HG03558 (cell line): ENCODE measurements around the gene PLEKHA4.
A peak's percentile ranks its signal among the peaks of the same experiment; 100 is the strongest.
"Not testable (repeated sequence)": the region's sequence is repeated elsewhere in the genome, so short reads cannot be mapped to it uniquely, and the experiment has no call there.

Experiments
- ATAC-seq: cut with Tn5 transposase; IDR thresholded peaks from one replicate; pipeline ENCODE4 v1.9.1; 2021; ENCODE audit warnings: moderate number of reproducible peaks; ENCODE audit not compliant: unreplicated experiment; ENCODE audit errors: extremely low read depth

PLEKHA4 gene

GRCh38 chr19:48868114-48868886, at the start of gene PLEKHA4:
TSS of gene PLEKHA4 (minus strand) at chr19:48868617. CDS start at chr19:48867620, 997 bp downstream.
- no peak for ATAC-seq

- ATAC-seq: no peak
Measured at GRCh38 chr19:48918071-48918470, 49.7 kb upstream of the PLEKHA4 start.

- no peak for ATAC-seq
Measured at GRCh38 chr19:48915757-48916156, 47.3 kb upstream of the PLEKHA4 start.

DNA sequence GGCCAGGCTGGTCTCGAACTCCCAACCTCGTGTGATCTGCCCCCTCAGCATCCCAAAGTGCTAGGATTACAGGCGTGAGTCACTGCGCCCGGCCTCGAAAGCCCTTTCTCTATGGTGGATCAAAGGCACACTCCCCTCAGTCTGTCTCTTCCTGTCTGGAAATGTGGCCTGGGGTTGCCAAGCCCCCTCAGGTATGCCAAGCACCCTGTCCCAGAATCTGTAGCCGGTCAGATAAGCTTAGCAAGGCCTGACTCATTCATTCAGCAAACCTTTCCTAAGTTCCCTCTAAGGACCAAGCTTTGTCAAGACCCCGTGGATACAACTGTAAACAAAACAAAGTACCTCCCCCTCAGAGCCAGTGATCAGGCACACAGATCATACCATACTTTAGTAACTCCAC, 45.8 kb upstream of the PLEKHA4 start:
- ATAC-seq: no peak

- ATAC-seq: no peak
Measured at GRCh38 chr19:48913114-48913889, 44.9 kb upstream of the PLEKHA4 start.

DNA sequence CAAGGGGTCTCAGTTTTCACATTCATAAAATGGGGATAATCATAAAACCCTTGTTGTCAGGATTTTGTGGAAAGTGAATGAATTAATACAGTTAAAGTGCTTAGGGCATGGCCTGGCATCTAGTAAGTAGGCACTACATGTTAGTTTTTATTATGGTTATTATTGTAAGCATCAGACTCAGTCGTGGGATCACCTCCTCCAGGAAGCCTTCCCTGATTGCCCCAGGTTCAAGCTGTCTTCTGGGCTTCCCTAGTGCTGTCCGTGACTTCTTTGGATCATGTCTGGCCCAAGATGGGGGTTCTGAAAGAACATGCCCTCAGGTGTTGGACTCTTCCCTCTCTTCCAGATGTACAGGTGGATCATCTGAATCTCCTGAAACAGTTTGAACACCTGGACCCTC, 42.4 kb upstream of the PLEKHA4 start:
- ATAC-seq: no peak

GRCh38 chr19:48909424-48910077, 41.1 kb upstream of the PLEKHA4 start:
- ATAC-seq: not testable (repeated sequence)

DNA sequence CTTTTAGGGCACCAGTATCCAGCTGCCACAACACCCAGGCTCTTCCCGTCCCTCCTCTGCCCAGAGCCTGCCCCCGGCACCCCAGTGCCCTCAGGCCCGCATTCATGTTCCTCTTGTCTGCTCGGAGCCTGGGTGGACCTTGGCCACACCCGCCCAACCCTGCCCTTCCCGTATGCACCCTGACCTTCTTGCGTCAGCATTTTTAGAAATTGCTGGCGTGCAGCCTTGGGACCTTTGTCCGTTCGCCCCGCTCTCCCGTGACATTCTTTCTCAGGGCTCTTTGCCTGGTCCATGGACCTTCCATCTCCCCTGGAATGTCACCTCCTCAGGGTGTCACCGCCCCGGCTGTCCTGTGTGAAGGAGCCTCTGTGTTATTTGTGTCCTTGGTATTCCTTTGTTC, 39.3 kb upstream of the PLEKHA4 start:
- ATAC-seq: no peak

- ATAC-seq: no peak
Measured at GRCh38 chr19:48906324-48906723, 37.9 kb upstream of the PLEKHA4 start.

DNA sequence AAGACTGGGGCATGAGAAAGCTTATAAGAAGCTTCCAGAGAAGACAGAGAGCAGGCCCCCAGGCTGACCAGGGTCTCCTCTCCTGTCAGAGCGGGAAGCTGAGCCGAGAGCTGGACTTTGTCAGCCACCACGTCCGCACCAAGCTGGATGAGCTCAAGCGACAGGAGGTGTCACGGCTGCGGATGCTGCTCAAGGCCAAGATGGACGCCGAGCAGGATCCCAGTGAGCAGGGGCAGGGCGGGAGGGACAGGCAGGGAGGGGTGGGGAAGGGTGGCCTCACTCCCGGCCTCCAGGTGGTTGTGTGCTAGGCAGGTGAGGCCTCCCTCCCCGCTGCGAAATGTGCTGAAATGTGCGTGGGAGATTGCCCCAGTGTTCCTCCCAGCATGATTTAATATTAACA, 37.2 kb upstream of the PLEKHA4 start:
- ATAC-seq: no peak

GRCh38 chr19:48903788-48904187, 35.4 kb upstream of the PLEKHA4 start:
- ATAC-seq: not testable (repeated sequence)

DNA sequence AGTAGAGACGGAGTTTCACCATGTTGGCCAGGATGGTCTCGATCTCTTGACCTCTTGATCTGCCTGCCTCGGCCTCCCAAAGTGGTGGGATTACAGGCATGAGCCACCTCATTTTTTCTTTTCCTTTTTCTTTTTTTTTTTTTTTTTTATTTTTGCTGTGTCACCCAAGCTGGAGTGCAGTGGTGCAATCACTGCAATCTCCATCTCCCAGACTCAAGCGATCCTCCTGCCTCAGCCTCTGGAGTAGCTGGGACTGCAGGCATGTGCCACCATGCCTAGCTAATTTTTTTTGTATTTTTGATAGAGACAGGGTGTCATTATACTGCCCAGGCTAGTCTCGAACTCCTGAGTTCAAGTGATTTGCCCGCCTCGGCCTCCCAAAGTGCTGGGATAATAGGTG, 33.9 kb upstream of the PLEKHA4 start:
- not testable (repeated sequence) for ATAC-seq

DNA sequence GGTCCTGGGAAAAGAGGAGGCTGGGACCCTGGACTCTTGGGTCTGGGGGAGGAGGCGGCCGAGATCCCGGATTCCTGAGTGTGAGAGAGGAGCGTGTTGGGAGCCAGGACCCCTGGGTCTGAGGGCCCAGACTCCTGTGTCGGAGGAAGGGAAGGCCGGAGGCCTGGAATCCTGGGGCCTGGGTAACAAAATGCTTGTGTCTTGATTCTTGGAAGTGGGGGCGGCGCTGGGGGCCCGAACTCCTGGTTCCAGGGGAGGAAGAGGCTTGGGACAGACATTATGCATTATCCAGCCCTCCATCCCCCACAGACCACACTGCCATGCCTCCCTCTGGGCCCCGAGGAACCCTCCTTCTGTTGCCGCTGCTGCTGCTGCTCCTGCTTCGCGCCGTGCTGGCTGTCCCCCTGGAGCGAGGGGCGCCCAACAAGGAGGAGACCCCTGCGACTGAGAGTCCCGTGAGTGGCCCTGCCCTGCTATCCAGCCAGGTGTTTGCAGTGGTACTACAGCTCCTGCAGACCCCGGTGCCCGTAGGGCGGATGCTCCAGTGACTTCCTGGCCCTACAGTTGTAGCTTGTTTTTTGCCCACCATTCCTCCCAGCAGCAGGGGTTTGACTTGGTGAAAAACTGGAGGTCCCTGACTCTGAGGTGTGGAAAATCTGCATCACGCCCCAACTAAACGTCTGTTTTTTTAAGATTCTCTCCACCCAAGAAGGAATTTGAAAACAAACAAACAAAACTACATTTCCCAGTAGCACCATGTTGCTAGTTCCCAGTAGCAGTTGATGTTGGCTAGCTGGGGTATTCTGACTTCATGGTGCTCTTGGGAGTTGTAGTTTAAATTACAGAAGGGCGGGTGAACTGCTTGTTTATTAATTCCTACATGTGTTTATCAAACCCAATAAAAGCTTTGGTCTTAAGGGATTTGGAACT, 32.3 kb upstream of the PLEKHA4 start:
- ATAC-seq: no peak

DNA sequence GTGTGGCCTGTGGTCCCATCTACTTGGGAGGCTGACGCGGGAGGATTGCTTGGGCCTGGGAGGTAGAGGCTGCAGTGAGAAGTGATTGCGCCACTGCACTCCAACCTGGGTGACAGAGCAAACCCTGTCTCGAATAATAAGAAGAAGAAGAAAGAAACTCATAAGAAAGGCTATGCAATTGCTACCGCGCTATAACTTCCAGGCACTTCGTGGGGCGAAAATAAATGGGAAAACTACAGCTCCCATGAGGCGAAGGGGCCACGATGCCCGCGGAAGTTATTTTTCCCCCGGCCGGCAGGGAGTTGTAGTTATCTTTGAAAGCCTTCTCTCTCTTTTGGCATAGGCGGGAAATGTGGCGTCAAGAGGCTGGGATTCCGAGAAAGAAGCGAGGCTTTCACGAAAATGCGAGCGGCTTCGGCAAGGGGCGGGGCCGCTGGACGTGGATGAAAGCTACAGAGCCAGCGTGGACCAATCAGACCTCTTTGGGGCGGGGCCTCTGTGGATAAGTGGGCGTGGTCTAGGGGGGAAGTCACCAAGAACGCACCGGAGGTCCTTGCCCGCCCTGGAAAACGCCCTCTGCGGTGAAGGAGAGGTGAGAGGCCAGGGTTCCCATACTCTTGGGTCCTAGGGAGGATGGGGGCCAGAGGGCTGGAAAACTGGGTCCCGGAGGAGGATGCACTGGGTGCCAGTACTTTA, 31.5 kb upstream of the PLEKHA4 start, which contains the start of gene NUCB1:
TSS of gene NUCB1 (plus strand) at position 532 of the 696 bp plus-strand sequence. CDS start 485 bp downstream, outside the sequence.
- ATAC-seq: peak; percentile 62

DNA sequence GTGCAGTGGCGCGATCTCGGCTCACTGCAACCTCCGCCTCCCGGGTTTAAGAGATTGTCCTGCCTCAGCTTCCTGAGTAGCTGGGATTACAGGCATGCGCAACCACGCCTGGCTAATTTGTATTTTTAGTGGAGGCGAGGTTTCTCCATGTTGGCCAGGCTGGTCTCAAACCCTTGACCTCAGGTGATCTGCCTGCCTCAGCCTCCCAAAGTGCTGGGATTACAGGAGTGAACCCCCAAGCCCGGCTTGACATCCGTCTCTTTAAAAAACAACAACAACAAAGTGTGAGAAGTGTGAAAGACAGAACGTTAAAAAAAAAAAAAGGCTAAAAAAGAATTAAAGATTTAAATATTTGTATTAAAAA, 31.0 kb upstream of the PLEKHA4 start:
- not testable (repeated sequence) for ATAC-seq

- no peak for ATAC-seq
Measured at GRCh38 chr19:48897181-48897580, 28.8 kb upstream of the PLEKHA4 start.

GRCh38 chr19:48896191-48896720, 27.8 kb upstream of the PLEKHA4 start:
- ATAC-seq: no peak

GRCh38 chr19:48895226-48895625, 26.8 kb upstream of the PLEKHA4 start:
- ATAC-seq: no peak

DNA sequence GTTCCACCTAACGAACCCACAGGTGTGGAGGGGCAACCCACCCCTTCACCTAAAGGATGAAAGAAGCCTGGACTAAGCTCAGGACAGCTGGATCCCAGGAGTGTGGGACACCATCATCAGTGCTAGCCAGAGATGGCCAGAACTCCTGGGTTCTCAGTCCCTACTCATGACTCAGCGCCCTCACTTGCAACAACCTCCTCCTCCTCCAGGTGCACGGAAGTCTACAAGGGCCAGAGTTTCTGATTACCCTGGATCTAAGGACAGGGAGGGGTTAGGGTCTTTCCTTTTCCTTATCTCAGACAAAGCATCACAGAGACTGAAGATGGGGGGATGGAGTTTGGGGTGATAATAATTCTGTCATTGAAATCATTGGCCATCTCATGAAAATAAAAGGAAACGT, 22.1 kb upstream of the PLEKHA4 start:
- ATAC-seq: no peak
